ENCODE measurements around the gene DTNB. TPM values are rescaled to one million over a fixed set of nuclear protein-coding genes. Genes with fewer than 3 reads are reported as not detected.

DTNB gene
- total and polyA plus RNA-seq, 12 donors: 4.7 to 27.5 (median 9.4) TPM

DNA sequence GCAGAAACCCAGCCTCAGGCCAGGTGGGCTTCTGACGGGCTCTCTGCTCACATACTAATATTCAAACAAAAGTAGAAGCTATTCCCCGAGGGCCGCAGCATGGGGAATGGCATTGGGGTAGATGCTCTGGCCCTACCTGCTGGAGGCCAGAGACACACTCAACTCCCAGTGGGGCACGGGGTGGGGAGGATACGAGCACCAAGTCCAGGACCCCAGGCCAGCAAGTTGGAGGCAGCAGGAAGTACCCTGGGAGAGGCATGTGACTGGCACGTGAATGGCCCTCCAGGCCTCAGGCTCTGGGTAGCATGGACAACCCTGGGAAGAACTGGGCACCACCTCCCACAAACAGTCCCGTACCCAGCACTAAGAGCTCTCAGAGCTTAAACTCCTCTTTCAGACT lies 335.5 kb downstream of the DTNB start:
- TF ChIP-seq, protein P1, sequence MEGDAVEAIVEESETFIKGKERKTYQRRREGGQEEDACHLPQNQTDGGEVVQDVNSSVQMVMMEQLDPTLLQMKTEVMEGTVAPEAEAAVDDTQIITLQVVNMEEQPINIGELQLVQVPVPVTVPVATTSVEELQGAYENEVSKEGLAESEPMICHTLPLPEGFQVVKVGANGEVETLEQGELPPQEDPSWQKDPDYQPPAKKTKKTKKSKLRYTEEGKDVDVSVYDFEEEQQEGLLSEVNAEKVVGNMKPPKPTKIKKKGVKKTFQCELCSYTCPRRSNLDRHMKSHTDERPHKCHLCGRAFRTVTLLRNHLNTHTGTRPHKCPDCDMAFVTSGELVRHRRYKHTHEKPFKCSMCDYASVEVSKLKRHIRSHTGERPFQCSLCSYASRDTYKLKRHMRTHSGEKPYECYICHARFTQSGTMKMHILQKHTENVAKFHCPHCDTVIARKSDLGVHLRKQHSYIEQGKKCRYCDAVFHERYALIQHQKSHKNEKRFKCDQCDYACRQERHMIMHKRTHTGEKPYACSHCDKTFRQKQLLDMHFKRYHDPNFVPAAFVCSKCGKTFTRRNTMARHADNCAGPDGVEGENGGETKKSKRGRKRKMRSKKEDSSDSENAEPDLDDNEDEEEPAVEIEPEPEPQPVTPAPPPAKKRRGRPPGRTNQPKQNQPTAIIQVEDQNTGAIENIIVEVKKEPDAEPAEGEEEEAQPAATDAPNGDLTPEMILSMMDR (IDR thresholded peaks at IDR 0.05): no peak
- TF ChIP-seq POLR2A (IDR thresholded peaks at IDR 0.05): no peak

DNA sequence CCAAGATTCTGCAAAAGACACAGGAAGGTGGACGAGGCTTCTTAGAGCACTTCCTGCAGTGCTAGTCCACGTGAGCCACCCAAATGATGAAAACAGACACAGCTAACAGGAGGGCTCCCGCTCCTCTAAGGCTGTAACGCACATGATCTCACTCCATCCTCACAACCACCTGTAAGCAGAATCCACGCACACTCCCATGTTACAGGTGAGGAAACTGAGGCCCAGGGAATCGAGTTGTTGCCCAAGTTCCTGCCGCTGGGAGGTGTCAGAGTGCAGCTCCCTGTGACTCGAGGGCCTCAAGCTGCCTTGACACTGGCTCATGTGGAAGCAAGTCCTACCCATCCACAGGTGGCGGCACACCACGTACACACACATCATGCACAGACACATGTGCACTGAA lies 336.1 kb downstream of the DTNB start:
- DNase-seq: no peak
- Histone ChIP-seq H3K36me3 (replicated peaks in 1 of 2) (no peaks in the 10 kb centered on the region), H3K9me3 (replicated peaks in 1 of 3) (no peaks in the 10 kb centered on the region), H3K4me3 (no peak overlapping the region), H3K4me1 (replicated peaks in 1 of 2) (peaks cover 29 to 79% of the 10 kb centered on the region in 2 donors), H3K27me3 (no peaks in the 10 kb centered on the region), H3K27ac (peak overlapping the region in 2 of 5 donors; percentile 81 to 92)
- 67 to 71% (median 69%) methylated on average over 9 to 10 of the region's 10 CpGs for WGBS, 4 donors
- intact Hi-C loops (cut with DNase I): no loop called here
- no peak for TF ChIP-seq POLR2A (IDR thresholded peaks at IDR 0.05)
- TF ChIP-seq, protein P1 (IDR thresholded peaks at IDR 0.05): no peak

More for the DNA sequence above, 335.5 kb downstream of the DTNB start:
- WGBS, 4 donors: 71 to 78% (median 76%) methylated on average over 5 to 7 of the region's 7 CpGs
- no peak overlapping the region for H3K4me3 ChIP-seq
- no peaks in the 10 kb centered on the region for H3K27me3 ChIP-seq
- no peak for DNase-seq
- peaks cover 29 to 72% of the 10 kb centered on the region in 2 donors for H3K4me1 ChIP-seq (replicated peaks in 1 of 2)
- peak overlapping the region in 3 of 5 donors; percentile 9 to 92 (median 81) for H3K27ac ChIP-seq
- H3K36me3 ChIP-seq (replicated peaks in 1 of 2): no peaks in the 10 kb centered on the region
- no peaks in the 10 kb centered on the region for H3K9me3 ChIP-seq (replicated peaks in 1 of 3)
- intact Hi-C loops (cut with DNase I): no loop called here

DNA sequence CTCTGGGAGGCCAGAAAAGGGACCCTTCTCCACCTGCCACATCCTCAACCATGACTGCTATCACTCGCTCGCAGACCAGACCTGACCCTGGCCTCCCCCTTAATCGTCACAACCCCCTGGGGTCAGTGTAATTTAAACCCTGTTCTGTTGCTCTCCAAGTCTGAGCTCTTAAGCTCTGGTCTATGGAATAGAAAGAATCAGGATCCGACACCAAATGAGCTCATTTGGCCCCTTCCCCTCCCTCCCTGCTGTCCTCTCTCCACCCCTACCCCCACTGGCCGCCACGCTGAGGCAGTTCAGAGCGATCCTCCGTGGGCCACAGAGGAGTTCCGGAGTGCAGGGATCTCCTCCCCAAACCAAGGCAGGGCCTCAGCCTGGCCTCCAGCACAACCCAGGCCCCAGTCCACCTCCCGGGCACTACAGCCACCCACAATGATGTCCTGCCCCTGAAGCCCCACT lies 337.0 kb downstream of the DTNB start:
- 45 to 51% (median 49%) methylated on average over 9 to 10 of the region's 10 CpGs for WGBS, 4 donors
- no peaks in the 10 kb centered on the region for H3K36me3 ChIP-seq (replicated peaks in 1 of 2)
- H3K4me3 ChIP-seq: no peak overlapping the region
- no peaks in the 10 kb centered on the region for H3K27me3 ChIP-seq
- no peak for DNase-seq
- intact Hi-C loops (cut with DNase I): no loop called here
- peaks cover 29 to 81% of the 10 kb centered on the region in 2 donors for H3K4me1 ChIP-seq (replicated peaks in 1 of 2)
- H3K9me3 ChIP-seq (replicated peaks in 1 of 3): no peaks in the 10 kb centered on the region
- TF ChIP-seq POLR2A (IDR thresholded peaks at IDR 0.05): no peak
- TF ChIP-seq, protein P1 (IDR thresholded peaks at IDR 0.05): no peak
- H3K27ac ChIP-seq: peak overlapping the region in 3 of 5 donors; percentile 16 to 81 (median 62)

DNA sequence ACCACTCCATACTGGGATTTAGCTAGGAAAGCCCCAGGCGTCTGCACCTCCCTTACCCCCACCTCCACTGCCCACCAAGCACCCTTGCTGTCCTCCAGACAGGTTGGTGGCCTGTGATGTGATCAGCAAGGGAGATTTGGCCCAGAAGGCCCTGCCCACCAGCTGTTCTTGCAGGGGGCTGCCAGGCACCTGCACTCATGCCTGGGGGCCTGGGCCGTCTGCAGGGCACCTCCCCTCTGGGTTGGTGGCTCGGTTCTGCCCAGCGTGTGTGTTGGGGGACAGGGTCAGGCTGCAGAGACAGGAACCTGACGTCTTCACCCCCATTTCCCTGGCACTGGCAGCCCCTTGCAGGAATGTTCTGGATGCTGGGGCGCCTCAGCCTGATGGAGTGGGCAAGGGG lies 337.4 kb downstream of the DTNB start:
- intact Hi-C loops (cut with DNase I): no loop called here

More for the DNA sequence above, 337.4 kb downstream of the DTNB start:
- 45 to 75% (median 53%) methylated on average over 2 to 6 of the region's 6 CpGs for WGBS, 4 donors
- H3K4me3 ChIP-seq: no peak overlapping the region
- peak overlapping the region in 3 of 5 donors; percentile 16 to 81 (median 62) for H3K27ac ChIP-seq
- TF ChIP-seq, protein P1 (IDR thresholded peaks at IDR 0.05): no peak
- no peak for TF ChIP-seq POLR2A (IDR thresholded peaks at IDR 0.05)
- no peak for DNase-seq
- H3K36me3 ChIP-seq (replicated peaks in 1 of 2): no peaks in the 10 kb centered on the region
- H3K4me1 ChIP-seq (replicated peaks in 1 of 2): peaks cover 29 to 83% of the 10 kb centered on the region in 2 donors
- no peaks in the 10 kb centered on the region for H3K9me3 ChIP-seq (replicated peaks in 1 of 3)
- H3K27me3 ChIP-seq: no peaks in the 10 kb centered on the region
